Measurements from ENCODE around the gene SPON1. TPM values are rescaled to one million over a fixed set of nuclear protein-coding genes. Genes with fewer than 3 reads are reported as not detected.

Gene SPON1
- total RNA-seq, 1 donor, result 0.72 TPM

DNA sequence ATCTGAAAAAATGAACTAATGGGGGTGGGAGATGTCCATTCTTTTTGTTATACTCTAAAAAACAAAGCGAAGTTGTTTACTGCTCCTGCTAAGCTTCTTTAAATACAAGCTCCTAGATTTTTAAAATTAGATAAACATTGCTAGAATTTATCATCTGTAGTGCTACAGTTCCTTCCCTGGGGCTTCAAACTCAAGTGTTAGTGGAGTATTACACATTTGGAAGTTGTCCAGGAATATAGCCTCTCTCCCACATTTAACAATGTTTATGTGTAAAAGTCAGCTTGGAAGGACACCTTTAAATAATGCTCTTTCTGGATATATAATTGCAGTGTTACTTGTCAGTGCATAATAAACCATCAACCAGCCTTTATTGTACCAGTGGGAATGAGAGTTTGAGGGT, 155.5 kb downstream of the SPON1 start:
- Histone ChIP-seq H2AFZ (ENCODE audit: low read length) (no peak overlapping the region), H3K79me2 (ENCODE audit: insufficient read depth, low read length) (no peaks in the 10 kb centered on the region), H3K4me1 (ENCODE audit: insufficient read depth, low read length) (no peaks in the 10 kb centered on the region), H3K4me3 (ENCODE audit: insufficient read depth, low read length) (no peak overlapping the region), H3K36me3 (ENCODE audit: insufficient read depth, low read length) (no peaks in the 10 kb centered on the region), H4K20me1 (ENCODE audit: insufficient read depth, low read length) (no peaks in the 10 kb centered on the region), H3K4me2 (ENCODE audit: insufficient read depth, low read length) (no peak overlapping the region), H3K9me3 (ENCODE audit: low read depth, low read length) (no peaks in the 10 kb centered on the region), H3K27me3 (ENCODE audit: insufficient read depth, low read length) (no peaks in the 10 kb centered on the region), H3K27ac (ENCODE audit: low read depth, low read length) (no peak overlapping the region)
- no peak for DNase-seq (ENCODE audit: insufficient read length, low spot score, missing footprints)
- TF ChIP-seq, protein P1, sequence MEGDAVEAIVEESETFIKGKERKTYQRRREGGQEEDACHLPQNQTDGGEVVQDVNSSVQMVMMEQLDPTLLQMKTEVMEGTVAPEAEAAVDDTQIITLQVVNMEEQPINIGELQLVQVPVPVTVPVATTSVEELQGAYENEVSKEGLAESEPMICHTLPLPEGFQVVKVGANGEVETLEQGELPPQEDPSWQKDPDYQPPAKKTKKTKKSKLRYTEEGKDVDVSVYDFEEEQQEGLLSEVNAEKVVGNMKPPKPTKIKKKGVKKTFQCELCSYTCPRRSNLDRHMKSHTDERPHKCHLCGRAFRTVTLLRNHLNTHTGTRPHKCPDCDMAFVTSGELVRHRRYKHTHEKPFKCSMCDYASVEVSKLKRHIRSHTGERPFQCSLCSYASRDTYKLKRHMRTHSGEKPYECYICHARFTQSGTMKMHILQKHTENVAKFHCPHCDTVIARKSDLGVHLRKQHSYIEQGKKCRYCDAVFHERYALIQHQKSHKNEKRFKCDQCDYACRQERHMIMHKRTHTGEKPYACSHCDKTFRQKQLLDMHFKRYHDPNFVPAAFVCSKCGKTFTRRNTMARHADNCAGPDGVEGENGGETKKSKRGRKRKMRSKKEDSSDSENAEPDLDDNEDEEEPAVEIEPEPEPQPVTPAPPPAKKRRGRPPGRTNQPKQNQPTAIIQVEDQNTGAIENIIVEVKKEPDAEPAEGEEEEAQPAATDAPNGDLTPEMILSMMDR (IDR thresholded peaks at IDR 0.05; ENCODE audit: extremely low read depth, low read depth, low read length), result no peak

GRCh38 chr11:14119357-14119756, 156.8 kb downstream of the SPON1 start:
- no peaks in the 10 kb centered on the region for H3K27me3 ChIP-seq (ENCODE audit: insufficient read depth, low read length)
- TF ChIP-seq, protein P1 (IDR thresholded peaks at IDR 0.05; ENCODE audit: extremely low read depth, low read depth, low read length), result no peak
- no peak for DNase-seq (ENCODE audit: insufficient read length, low spot score, missing footprints)
- H2AFZ ChIP-seq (ENCODE audit: low read length), result no peak overlapping the region
- no peaks in the 10 kb centered on the region for H3K9me3 ChIP-seq (ENCODE audit: low read depth, low read length)
- no peaks in the 10 kb centered on the region for H3K79me2 ChIP-seq (ENCODE audit: insufficient read depth, low read length)
- H3K4me1 ChIP-seq (ENCODE audit: insufficient read depth, low read length), result no peaks in the 10 kb centered on the region
- H3K4me3 ChIP-seq (ENCODE audit: insufficient read depth, low read length), result no peak overlapping the region
- no peak overlapping the region for H3K27ac ChIP-seq (ENCODE audit: low read depth, low read length)
- H3K4me2 ChIP-seq (ENCODE audit: insufficient read depth, low read length), result no peak overlapping the region
- H4K20me1 ChIP-seq (ENCODE audit: insufficient read depth, low read length), result no peaks in the 10 kb centered on the region
- H3K36me3 ChIP-seq (ENCODE audit: insufficient read depth, low read length), result no peaks in the 10 kb centered on the region

- Histone ChIP-seq H3K4me1 (ENCODE audit: insufficient read depth, low read length) (no peaks in the 10 kb centered on the region), H3K27ac (ENCODE audit: low read depth, low read length) (no peak overlapping the region), H3K79me2 (ENCODE audit: insufficient read depth, low read length) (no peaks in the 10 kb centered on the region), H3K9me3 (ENCODE audit: low read depth, low read length) (no peaks in the 10 kb centered on the region), H2AFZ (ENCODE audit: low read length) (no peak overlapping the region), H3K4me2 (ENCODE audit: insufficient read depth, low read length) (no peak overlapping the region), H3K4me3 (ENCODE audit: insufficient read depth, low read length) (no peak overlapping the region), H4K20me1 (ENCODE audit: insufficient read depth, low read length) (no peaks in the 10 kb centered on the region), H3K36me3 (ENCODE audit: insufficient read depth, low read length) (no peaks in the 10 kb centered on the region), H3K27me3 (ENCODE audit: insufficient read depth, low read length) (no peaks in the 10 kb centered on the region)
- TF ChIP-seq, protein P1 (IDR thresholded peaks at IDR 0.05; ENCODE audit: extremely low read depth, low read depth, low read length), result no peak
- DNase-seq (ENCODE audit: insufficient read length, low spot score, missing footprints), result no peak
These were observed 161.8 kb downstream of the SPON1 start for GRCh38 chr11:14124350-14124749.

DNA sequence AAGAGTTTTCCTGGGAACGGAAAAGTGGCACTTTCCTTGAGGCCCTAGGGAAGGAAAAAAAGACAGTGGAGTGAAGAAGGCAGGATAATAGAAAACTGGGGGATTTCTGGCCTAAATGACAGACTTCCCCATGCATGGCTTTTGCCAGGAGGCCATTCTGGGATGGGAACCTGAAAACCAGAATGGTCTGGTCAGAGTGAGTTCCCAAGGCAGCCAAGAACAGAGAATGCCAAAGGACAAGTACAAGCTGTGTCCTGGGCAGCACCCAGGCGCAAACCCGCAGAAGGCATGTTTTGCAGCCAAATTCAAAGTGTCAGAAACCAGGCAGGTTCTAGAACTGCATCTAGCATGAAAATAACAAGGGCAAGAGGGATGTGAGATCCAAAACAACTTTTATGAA, 162.4 kb downstream of the SPON1 start:
- TF ChIP-seq, protein P1 (IDR thresholded peaks at IDR 0.05; ENCODE audit: extremely low read depth, low read depth, low read length), result no peak
- Histone ChIP-seq H3K4me3 (ENCODE audit: insufficient read depth, low read length) (no peak overlapping the region), H3K4me1 (ENCODE audit: insufficient read depth, low read length) (no peaks in the 10 kb centered on the region), H3K27me3 (ENCODE audit: insufficient read depth, low read length) (no peaks in the 10 kb centered on the region), H3K79me2 (ENCODE audit: insufficient read depth, low read length) (no peaks in the 10 kb centered on the region), H4K20me1 (ENCODE audit: insufficient read depth, low read length) (no peaks in the 10 kb centered on the region), H3K27ac (ENCODE audit: low read depth, low read length) (no peak overlapping the region), H2AFZ (ENCODE audit: low read length) (no peak overlapping the region), H3K36me3 (ENCODE audit: insufficient read depth, low read length) (no peaks in the 10 kb centered on the region), H3K9me3 (ENCODE audit: low read depth, low read length) (no peaks in the 10 kb centered on the region), H3K4me2 (ENCODE audit: insufficient read depth, low read length) (no peak overlapping the region)
- no peak for DNase-seq (ENCODE audit: insufficient read length, low spot score, missing footprints)
